ENCODE results near the gene CFAP299.
"Not testable (repeated sequence)": the region's sequence is repeated elsewhere in the genome, so short reads cannot be mapped to it uniquely, and the experiment has no call there.

DNA sequence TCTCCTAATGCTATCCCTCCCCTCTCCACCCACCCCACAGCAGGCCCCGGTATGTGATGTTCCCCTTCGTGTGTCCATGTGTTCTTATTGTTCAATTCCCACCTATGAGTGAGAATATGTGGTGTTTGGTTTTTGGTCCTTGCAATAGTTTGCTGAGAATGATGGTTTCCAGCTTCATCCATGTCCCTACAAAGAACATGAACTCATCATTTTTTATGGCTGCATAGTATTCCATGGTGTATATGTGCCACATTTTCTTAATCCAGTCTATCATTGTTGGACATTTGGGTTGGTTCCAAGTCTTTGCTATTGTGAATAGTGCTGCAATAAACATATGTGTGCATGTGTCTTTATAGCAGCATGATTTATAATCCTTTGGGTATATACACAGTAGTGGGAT, 44.9 kb upstream of the CFAP299 start:
- TF ChIP-seq, protein P1, sequence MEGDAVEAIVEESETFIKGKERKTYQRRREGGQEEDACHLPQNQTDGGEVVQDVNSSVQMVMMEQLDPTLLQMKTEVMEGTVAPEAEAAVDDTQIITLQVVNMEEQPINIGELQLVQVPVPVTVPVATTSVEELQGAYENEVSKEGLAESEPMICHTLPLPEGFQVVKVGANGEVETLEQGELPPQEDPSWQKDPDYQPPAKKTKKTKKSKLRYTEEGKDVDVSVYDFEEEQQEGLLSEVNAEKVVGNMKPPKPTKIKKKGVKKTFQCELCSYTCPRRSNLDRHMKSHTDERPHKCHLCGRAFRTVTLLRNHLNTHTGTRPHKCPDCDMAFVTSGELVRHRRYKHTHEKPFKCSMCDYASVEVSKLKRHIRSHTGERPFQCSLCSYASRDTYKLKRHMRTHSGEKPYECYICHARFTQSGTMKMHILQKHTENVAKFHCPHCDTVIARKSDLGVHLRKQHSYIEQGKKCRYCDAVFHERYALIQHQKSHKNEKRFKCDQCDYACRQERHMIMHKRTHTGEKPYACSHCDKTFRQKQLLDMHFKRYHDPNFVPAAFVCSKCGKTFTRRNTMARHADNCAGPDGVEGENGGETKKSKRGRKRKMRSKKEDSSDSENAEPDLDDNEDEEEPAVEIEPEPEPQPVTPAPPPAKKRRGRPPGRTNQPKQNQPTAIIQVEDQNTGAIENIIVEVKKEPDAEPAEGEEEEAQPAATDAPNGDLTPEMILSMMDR (IDR thresholded peaks at IDR 0.05; ENCODE audit: low read depth, low read length, poor library complexity, severe bottlenecking) = not testable (repeated sequence)
- not testable (repeated sequence) for TF ChIP-seq EZH2phosphoT487 (IDR thresholded peaks at IDR 0.05; ENCODE audit: borderline replicate concordance, low read length)

All from DOHH2 (cell line).